GM13977 (cell line): Measurements from ENCODE around the gene NEK9.

ENCODE experiments used
- DNase-seq: peaks from one replicate; pipeline ENCODE4 v3.0.0; 2012; ENCODE audit warnings: low spot score
- CTCF ChIP-seq: IDR thresholded peaks from 2 replicates; pipeline ENCODE4 v1.5.1; 2012; ENCODE audit warnings: mild to moderate bottlenecking, control low read depth; ENCODE audit not compliant: insufficient read depth; ENCODE audit errors: extremely low read depth, missing control alignments
- in situ Hi-C: fragments of 300-500 bp; cut with MboI; formaldehyde crosslinking; loops from one replicate; pipeline ENCODE4 v1.12.0; 2022; ENCODE audit warnings: low sequenced_read_pairs, low pct_unique_long_range_greater_than_20kb, mixed read lengths, inconsistent platforms; ENCODE audit not compliant: unreplicated experiment

Gene NEK9

GRCh38 chr14:75120541-75121291, 6.1 kb downstream of the NEK9 start:
- in situ Hi-C loops: no loop called here
- DNase-seq: no peak
- TF ChIP-seq CTCF: no peak

GRCh38 chr14:75119056-75119455, 7.8 kb downstream of the NEK9 start:
- in situ Hi-C loops: no loop called here
- no peak for DNase-seq
- TF ChIP-seq CTCF: no peak

GRCh38 chr14:75113932-75114539, 12.8 kb downstream of the NEK9 start:
- in situ Hi-C loops: no loop called here
- no peak for DNase-seq
- TF ChIP-seq CTCF: no peak

- in situ Hi-C loops: no loop called here
- TF ChIP-seq CTCF: no peak
- no peak for DNase-seq
Observed at GRCh38 chr14:75109877-75110276, 17.0 kb downstream of the NEK9 start.

- no peak for TF ChIP-seq CTCF
- DNase-seq: no peak
- in situ Hi-C loops: no loop called here
Observed at GRCh38 chr14:75107186-75107585, 19.7 kb downstream of the NEK9 start.

GRCh38 chr14:75101491-75101890, 25.4 kb downstream of the NEK9 start:
- no peak for TF ChIP-seq CTCF
- in situ Hi-C loops: no loop called here
- DNase-seq: no peak
